ENCODE data around the gene NPC2.
A peak's percentile ranks its signal among the peaks of the same experiment; 100 is the strongest.

Gene NPC2

GRCh38 chr14:74518221-74518620 lies 25.1 kb upstream of the NPC2 start:
- TF ChIP-seq TSHZ2 (CRISPR knock-in tag; IDR thresholded peaks at IDR 0.05): no peak
- no peak for TF ChIP-seq SNAI2 (CRISPR knock-in tag; IDR thresholded peaks at IDR 0.05)
- TF ChIP-seq POU6F1 (CRISPR knock-in tag; IDR thresholded peaks at IDR 0.05; ENCODE audit: borderline replicate concordance, low read depth): no peak
- no peak for TF ChIP-seq RARB (CRISPR knock-in tag; IDR thresholded peaks at IDR 0.05)
- TF ChIP-seq ARNTL (CRISPR knock-in tag; IDR thresholded peaks at IDR 0.05; ENCODE audit: borderline replicate concordance, low read depth): no peak
- no peak for TF ChIP-seq ZNF70 (CRISPR knock-in tag; IDR thresholded peaks at IDR 0.05)
- no peak for TF ChIP-seq BACH2 (CRISPR knock-in tag; IDR thresholded peaks at IDR 0.05; ENCODE audit: borderline replicate concordance)
- no peak for TF ChIP-seq ISL1 (CRISPR knock-in tag; IDR thresholded peaks at IDR 0.05)
- no peak for TF ChIP-seq CSRNP3 (CRISPR knock-in tag; IDR thresholded peaks at IDR 0.05)
- TF ChIP-seq TCF4 (CRISPR knock-in tag; IDR thresholded peaks at IDR 0.05; ENCODE audit: borderline replicate concordance): no peak
- TF ChIP-seq GLIS3 (CRISPR knock-in tag; IDR thresholded peaks at IDR 0.05): no peak
- no peak for TF ChIP-seq ZNF8 (CRISPR knock-in tag; IDR thresholded peaks at IDR 0.05)
- no peak for ATAC-seq

GRCh38 chr14:74517731-74518130 lies 24.6 kb upstream of the NPC2 start:
- TF ChIP-seq PATZ1 (CRISPR knock-in tag; IDR thresholded peaks at IDR 0.05; ENCODE audit: borderline replicate concordance) (no peak), OSR1 (CRISPR knock-in tag; IDR thresholded peaks at IDR 0.05) (no peak), ZNF8 (CRISPR knock-in tag; IDR thresholded peaks at IDR 0.05) (no peak), TOX (CRISPR knock-in tag; IDR thresholded peaks at IDR 0.05; ENCODE audit: borderline replicate concordance) (no peak), CSDC2 (CRISPR knock-in tag; IDR thresholded peaks at IDR 0.05) (no peak)
- ATAC-seq: no peak

GRCh38 chr14:74516451-74517160 lies 23.5 kb upstream of the NPC2 start:
- TF ChIP-seq CREB5 (CRISPR knock-in tag; IDR thresholded peaks at IDR 0.05; ENCODE audit: low read depth): no peak
- TF ChIP-seq BACH2 (CRISPR knock-in tag; IDR thresholded peaks at IDR 0.05; ENCODE audit: borderline replicate concordance): no peak
- no peak for TF ChIP-seq ARNTL (CRISPR knock-in tag; IDR thresholded peaks at IDR 0.05; ENCODE audit: borderline replicate concordance, low read depth)
- TF ChIP-seq ZFP30 (CRISPR knock-in tag; IDR thresholded peaks at IDR 0.05): no peak
- no peak for TF ChIP-seq ISL1 (CRISPR knock-in tag; IDR thresholded peaks at IDR 0.05)
- no peak for TF ChIP-seq TOX (CRISPR knock-in tag; IDR thresholded peaks at IDR 0.05; ENCODE audit: borderline replicate concordance)
- no peak for TF ChIP-seq TSHZ2 (CRISPR knock-in tag; IDR thresholded peaks at IDR 0.05)
- no peak for TF ChIP-seq CSRNP3 (CRISPR knock-in tag; IDR thresholded peaks at IDR 0.05)
- TF ChIP-seq RARB (CRISPR knock-in tag; IDR thresholded peaks at IDR 0.05): no peak
- TF ChIP-seq ZC3H10 (CRISPR knock-in tag; IDR thresholded peaks at IDR 0.05): no peak
- TF ChIP-seq SNAI2 (CRISPR knock-in tag; IDR thresholded peaks at IDR 0.05): no peak
- no peak for TF ChIP-seq GLIS3 (CRISPR knock-in tag; IDR thresholded peaks at IDR 0.05)
- TF ChIP-seq CSDC2 (CRISPR knock-in tag; IDR thresholded peaks at IDR 0.05): no peak
- ATAC-seq: peak; percentile 61

Data from SK-N-SH treated with all-trans-retinoic acid at 6 μM for 48 hours (cell line).